GM12801 (cell line): ENCODE measurements around the gene ZDHHC22.

Source experiments
- TF ChIP-seq, protein P1 (sequence below): IDR thresholded peaks from one replicate; pipeline ENCODE4 v1.5.1; 2011; ENCODE audit warnings: control low read depth; ENCODE audit not compliant: insufficient read length; ENCODE audit errors: extremely low read depth

ZDHHC22 gene, protein sequence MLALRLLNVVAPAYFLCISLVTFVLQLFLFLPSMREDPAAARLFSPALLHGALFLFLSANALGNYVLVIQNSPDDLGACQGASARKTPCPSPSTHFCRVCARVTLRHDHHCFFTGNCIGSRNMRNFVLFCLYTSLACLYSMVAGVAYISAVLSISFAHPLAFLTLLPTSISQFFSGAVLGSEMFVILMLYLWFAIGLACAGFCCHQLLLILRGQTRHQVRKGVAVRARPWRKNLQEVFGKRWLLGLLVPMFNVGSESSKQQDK

DNA sequence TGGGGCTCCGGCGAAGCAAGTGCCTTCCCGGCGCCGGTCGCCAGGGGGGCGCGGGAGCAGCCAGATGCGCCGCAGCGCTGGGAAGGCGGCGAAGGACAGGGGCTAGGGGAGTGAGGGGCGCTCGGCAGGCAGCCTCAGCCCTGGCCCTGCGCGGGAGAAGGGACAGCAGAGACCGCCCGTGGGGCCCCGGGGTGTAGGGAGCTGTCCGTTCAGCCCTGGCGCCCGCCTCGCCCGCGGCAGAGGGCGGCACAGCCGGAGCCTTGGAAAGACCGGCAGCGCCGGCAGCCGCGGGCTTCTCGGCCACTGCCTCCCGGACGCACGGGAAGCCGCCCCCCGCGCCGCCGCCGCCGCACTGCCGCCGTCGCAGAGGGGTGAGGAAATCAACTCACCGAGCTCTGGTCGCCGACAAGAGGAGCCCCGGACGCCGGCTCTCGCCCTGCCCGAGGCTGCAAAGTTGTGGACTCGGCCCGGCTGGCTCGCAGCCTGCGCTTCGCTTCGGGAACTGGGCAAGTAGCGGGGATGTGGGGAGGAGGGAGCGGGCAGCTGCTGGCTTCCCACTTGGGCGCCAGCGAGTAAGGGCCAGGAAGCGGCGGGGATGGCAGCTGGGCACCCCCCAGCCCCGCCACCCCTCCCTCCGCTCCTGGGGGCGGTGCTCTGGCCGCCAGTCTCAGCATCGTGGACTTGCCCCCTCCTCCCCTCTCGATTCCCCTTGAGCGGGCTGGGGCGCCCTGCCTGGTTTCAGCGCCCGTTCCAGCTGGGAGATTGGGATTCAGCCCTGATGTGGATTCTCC is at the start of gene ZDHHC22:
ZDHHC22 (minus strand) TSS at position 578 of the 791 bp plus-strand sequence. CDS start 2,053 bp downstream, outside the sequence.
- TF ChIP-seq, protein P1, sequence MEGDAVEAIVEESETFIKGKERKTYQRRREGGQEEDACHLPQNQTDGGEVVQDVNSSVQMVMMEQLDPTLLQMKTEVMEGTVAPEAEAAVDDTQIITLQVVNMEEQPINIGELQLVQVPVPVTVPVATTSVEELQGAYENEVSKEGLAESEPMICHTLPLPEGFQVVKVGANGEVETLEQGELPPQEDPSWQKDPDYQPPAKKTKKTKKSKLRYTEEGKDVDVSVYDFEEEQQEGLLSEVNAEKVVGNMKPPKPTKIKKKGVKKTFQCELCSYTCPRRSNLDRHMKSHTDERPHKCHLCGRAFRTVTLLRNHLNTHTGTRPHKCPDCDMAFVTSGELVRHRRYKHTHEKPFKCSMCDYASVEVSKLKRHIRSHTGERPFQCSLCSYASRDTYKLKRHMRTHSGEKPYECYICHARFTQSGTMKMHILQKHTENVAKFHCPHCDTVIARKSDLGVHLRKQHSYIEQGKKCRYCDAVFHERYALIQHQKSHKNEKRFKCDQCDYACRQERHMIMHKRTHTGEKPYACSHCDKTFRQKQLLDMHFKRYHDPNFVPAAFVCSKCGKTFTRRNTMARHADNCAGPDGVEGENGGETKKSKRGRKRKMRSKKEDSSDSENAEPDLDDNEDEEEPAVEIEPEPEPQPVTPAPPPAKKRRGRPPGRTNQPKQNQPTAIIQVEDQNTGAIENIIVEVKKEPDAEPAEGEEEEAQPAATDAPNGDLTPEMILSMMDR: no peak

DNA sequence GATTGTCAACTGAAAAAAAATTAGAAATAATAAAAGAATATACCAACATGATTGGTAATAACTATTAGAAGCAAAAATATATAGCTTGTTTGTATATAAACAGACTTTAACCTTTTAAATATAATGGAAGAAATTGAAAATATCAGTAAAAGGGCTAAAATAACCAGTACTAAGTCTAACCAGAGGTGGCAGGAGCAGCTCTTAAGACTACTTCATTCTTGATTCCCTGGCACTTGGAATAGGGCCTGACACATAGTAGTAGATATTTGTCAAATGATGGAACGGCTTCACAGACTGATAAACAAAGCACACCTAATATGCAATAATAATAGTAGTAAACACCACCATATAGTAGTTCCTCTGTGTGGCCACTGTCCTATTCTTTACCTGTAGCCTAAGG is 49.4 kb upstream of the ZDHHC22 start:
- TF ChIP-seq, protein P1: no peak

DNA sequence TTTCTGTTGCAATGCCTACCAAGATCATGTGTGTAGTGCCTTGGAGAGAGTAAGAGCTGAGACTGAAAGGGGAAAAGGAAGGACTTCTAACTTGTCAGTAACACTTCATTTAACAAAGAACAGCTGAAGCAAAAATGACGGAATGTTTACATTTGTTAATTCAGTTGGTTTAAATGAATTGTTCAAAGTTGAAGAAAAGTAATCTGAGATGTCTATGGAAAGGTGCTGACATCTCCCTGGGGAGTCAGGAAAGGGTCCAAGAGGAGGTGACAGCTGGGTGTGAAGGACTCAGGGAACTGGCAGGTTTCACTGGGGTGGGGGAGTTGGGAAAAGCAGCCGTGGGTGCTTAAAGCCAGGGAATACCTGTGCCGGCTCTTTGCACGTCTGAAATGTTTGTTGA is 47.9 kb upstream of the ZDHHC22 start:
- TF ChIP-seq, protein P1: no peak

DNA sequence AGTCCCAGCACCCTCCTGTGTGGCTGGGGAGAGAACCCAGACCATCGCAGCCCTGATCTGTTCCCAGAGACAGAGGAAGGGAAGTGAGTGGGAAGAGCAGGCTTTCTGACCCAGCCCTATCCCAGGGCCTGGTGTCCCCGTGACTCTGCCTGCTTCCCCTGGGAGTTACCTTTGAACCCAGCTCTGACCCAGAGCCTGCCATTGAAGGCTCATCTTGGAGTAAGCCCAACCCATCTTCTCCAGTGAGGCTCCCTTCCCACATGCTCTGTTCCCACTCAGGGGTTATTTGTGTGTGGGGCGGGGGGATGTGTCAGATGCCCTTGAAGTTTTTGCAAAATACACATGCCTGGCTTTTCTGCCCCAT is 46.0 kb upstream of the ZDHHC22 start:
- TF ChIP-seq, protein P1: no peak

DNA sequence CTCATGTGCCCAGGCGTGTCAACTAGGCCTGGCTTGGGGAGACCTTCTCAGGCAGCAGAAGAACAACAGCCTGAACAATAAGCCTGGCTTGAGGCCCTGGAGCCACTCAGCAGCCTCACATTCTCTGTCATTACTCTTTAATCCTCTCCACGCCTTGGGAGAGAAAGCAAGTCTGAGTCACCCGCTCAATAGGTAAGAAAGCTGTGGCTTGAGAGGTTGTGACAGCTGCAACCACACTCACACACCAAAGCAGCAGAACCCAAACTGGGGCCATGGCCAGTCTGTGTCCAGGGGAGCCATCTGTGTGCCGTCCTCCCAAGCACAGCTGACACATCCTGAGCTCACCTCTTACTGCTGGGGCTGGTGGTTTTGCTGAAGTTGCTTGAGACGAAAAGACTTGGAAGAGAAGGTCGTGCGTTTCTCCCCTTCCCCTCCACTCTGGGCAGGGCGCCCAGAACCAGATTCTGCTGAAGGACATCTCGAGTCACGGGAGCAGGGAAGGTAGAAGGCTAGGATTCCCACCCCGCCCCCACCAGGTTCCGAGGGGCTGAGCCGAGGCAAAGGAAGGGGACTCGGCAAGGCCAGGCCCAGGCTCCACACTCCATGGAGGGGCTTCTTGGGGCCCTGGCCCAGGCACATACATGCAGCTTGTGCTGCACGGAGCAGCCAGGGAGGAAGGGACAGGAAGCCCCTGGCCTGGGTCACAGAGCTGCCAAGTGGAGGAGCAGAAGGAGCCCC is 45.5 kb upstream of the ZDHHC22 start:
- TF ChIP-seq, protein P1: no peak

DNA sequence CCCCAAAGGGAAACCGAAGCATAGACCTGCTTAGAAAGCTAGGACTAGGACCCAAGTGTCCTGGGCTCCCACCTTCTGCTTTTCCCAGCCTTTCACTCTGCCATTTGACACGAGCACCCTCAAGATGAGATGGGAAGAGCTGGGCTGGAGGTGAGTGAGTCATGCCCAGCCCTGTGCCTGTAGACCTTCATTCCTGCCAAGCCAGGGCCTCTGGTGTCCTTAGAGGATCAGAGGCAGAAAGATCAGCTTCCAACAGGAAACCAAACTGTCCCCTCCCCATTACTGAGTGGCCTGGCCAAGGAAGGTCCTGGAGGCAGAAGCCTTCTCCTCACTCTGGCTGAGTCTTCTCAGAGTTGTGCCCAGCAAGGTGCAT is 43.5 kb upstream of the ZDHHC22 start:
- TF ChIP-seq, protein P1: no peak

DNA sequence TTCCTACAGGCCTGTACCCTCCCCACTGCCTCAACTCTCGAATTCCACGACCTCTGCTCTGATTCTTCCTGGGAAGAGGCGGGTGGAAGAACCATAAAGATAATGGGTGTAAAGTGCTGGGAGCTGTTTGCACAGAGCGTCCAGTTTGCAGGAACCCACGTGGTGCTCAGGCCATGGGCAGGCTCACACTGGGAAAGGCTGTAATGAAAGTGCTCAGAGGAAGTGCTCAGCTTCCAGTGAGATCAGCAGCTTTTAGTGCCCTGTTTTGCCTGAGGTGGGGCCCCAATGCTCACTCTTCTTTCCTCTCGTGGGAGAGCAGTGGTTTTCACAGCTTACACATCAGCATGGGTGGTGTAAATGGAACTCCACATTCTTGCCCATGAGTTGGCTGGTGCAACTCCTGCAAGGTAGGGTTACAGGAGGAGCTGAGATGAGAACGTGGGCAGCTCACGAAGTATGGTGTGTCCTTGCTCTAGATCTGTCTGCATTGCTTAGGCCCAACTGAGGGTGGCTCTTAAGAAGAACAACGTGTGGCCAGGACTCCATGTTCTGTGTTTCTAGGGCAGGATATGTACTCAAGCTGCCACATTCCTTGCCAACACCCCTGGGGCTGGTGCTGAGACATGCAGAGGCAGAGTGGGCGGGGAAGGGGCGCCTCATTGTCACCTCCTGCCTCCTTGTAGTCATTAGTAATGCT is 43.0 kb upstream of the ZDHHC22 start:
- TF ChIP-seq, protein P1: no peak
